PC-3 (cell line): ENCODE results near the gene CFAP221.

Source experiments
- EZH2 ChIP-seq: fragments of 300-600 bp; sonication (generic); IDR thresholded peaks from one replicate; pipeline ENCODE4 v1.6.1; 2017; ENCODE audit warnings: antibody characterized with exemption, mild to moderate bottlenecking, low read length; ENCODE audit not compliant: unreplicated experiment
- TF ChIP-seq, protein P1 (sequence below): fragments of 300-600 bp; sonication (generic); conservative IDR thresholded peaks from 2 replicates; pipeline ENCODE4 v1.5.1; 2017; ENCODE audit warnings: antibody characterized with exemption, low read depth, mild to moderate bottlenecking, low read length

DNA sequence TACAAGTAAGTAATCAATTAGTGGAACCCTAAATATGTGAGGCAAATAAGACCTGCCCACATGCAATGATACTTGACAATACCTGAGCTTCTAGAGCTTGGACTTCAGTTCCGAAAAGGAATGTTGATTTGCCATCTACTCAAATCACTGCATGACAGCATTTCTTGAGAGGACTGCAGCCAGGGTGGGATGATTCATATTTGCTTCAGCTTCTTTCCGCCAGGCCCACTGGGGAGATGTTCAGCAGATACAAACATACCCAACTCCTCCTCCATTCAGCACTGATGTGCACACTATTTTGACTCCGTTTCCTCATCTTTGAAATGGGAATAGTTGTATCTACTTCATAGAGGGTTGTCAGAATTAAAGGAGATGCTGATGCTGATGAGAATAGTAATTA lies 106.0 kb downstream of the CFAP221 start:
- TF ChIP-seq, protein P1, sequence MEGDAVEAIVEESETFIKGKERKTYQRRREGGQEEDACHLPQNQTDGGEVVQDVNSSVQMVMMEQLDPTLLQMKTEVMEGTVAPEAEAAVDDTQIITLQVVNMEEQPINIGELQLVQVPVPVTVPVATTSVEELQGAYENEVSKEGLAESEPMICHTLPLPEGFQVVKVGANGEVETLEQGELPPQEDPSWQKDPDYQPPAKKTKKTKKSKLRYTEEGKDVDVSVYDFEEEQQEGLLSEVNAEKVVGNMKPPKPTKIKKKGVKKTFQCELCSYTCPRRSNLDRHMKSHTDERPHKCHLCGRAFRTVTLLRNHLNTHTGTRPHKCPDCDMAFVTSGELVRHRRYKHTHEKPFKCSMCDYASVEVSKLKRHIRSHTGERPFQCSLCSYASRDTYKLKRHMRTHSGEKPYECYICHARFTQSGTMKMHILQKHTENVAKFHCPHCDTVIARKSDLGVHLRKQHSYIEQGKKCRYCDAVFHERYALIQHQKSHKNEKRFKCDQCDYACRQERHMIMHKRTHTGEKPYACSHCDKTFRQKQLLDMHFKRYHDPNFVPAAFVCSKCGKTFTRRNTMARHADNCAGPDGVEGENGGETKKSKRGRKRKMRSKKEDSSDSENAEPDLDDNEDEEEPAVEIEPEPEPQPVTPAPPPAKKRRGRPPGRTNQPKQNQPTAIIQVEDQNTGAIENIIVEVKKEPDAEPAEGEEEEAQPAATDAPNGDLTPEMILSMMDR = no peak
- no peak for TF ChIP-seq EZH2
